GM18498 (cell line): ENCODE measurements around the gene BCL2L14.

Source experiments
- ATAC-seq: cut with Tn5 transposase; IDR thresholded peaks from one replicate; pipeline ENCODE4 v1.9.1; 2021; ENCODE audit warnings: mild to moderate bottlenecking, moderate library complexity; ENCODE audit not compliant: unreplicated experiment

BCL2L14 gene

GRCh38 chr12:12054993-12055392 is 15.7 kb upstream of the BCL2L14 start:
- ATAC-seq: no peak

GRCh38 chr12:12056951-12057350 is 13.8 kb upstream of the BCL2L14 start:
- no peak for ATAC-seq

GRCh38 chr12:12064596-12064995 is 6.1 kb upstream of the BCL2L14 start:
- ATAC-seq: no peak

DNA sequence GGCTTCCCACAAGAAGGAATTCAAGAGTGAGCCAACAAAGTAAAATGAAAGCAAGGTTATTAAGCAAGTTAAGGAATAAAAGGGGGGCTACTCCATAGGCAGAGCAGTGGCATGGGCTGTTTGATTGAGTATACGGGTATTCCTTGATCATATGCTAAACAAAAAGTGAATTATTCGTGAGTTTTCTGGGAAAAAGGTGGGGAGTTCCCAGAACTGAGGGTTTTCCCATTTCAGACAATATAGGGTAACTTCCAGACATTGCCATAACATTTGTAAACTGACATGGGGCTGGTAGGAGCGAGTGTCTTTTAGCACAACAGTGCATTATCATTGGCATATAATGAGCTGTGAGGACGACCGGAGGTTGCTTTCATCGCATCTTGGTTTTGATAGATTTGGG is 2.0 kb upstream of the BCL2L14 start:
- ATAC-seq: no peak

DNA sequence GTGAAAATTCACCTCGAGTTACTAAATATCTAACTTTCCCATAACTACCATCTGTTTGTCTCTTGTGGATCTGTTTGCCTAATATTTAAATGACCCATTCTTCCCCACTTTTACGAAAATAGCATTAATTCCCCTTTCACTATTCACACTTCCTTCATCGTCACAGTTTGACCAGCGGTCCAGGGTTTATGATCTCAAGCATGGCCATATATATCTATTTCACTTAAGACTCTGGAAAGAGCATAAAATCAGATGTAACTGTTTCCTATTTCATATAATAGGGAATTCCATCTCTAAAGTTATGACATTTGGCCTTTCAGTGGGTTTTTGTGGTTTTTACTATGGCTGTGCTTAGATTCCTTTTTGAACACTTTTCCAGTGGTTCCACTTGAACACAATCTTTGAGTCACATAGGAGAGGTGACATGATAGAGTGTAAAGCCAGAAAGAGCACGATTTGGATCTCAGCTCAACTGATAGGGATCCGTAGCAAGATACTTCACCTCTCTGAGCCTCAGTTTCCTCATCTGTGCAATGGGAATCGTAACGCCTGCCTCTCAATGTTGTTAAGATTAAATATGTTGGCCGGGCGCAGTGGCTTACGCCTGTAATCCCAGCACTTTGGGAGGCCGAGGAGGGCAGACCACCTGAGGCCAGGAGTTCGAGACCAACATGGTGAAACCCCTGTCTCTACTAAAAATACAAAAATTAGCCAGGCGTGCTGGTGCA is 754 bp upstream of the BCL2L14 start:
- ATAC-seq: no peak

DNA sequence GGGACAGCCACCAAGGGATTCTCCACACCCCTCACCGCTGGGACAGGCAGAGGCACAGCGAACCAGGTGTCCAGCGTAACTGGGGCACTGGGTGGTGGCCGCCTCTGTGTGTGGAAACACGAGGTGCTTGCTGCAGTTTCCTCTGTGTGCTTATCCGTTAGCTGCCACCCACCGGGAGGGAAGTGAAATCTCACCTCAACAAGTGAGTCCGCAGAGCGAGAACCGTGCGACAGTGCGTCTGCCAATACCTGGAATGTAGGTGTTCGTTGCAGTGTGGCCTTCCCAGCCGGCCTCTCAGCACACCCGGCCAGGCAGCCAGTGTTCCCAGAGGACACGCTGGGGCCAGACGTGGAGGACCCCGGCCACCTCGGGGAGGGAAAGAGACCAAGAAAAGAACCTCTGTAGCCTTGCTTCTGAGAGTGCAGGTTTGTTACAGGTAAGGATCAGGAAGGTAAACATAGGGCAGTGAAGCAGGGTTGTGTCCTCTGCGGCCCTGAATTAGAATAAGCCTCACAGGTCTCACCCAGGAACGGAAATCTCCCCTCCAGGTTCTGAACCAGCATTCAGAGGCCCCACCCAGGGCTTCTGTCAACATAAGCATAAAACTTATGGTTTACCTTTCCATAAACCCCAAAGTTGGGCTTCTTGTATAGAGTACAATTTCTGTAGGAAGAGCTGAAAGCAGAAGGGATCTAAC is 1.5 kb downstream of the BCL2L14 start:
- ATAC-seq: no peak

GRCh38 chr12:12079291-12079690 is 8.6 kb downstream of the BCL2L14 start:
- ATAC-seq: no peak

GRCh38 chr12:12081836-12082497 is 11.2 kb downstream of the BCL2L14 start:
- ATAC-seq: peak; percentile 65

GRCh38 chr12:12083688-12084087 is 12.9 kb downstream of the BCL2L14 start:
- ATAC-seq: no peak

DNA sequence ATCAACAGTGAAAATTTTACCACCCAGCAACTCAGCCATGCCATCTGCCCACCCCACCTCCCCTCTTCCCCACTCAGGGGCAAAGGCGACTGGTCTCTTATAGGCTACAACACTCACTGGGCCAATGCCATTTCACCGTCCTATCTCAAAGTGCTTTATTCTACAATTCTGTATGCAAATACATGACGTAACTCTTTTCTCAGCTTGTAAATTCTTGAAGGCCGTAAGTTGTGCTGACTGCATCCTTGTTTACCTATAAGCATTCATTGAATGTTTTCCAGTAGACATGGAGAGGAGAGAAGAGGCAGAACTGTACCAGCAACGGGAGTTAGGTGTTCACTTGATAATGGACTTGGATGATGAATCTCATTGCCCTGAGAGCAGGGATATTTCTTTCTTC is 15.6 kb downstream of the BCL2L14 start:
- no peak for ATAC-seq

- ATAC-seq: no peak
These were observed 16.4 kb downstream of the BCL2L14 start for GRCh38 chr12:12086973-12087692.

DNA sequence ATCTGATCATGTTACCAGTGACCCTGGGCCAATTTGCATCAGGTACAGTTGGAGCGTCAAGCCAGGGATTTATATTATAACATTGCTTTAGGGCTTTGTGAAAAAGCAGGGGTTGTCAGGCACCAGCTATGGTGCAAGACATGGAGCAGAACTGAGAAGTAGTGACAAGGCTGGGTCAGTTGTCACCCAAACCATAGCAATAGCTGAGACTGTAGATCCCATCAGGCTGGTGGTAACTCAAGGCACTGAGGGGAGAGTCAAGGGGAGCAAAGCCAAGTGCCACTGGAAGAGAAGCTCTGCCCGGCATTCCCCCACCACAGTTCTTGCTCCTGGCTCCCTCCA is 16.9 kb downstream of the BCL2L14 start:
- ATAC-seq: no peak

- no peak for ATAC-seq
These were observed 17.4 kb downstream of the BCL2L14 start for GRCh38 chr12:12088147-12088546.

DNA sequence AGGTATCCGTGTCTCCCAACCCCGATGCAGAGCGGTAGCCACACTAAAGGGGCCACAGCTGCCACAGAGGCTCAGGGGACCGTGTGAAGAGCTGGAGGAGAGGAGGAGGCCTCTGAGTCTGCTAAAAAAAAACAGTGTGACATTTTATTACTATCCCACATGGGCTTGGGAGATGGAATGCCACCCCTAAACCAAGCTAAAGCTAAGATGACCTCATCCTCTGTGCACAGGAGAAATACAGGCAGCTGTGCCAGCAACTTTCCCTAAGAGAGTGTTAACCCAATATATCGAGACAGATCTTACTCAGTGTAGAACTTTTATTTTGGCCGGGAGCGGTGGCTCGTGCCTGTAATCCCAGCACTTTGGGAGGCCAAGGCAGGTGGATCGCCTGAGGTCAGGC is 18.0 kb downstream of the BCL2L14 start:
- ATAC-seq: no peak

DNA sequence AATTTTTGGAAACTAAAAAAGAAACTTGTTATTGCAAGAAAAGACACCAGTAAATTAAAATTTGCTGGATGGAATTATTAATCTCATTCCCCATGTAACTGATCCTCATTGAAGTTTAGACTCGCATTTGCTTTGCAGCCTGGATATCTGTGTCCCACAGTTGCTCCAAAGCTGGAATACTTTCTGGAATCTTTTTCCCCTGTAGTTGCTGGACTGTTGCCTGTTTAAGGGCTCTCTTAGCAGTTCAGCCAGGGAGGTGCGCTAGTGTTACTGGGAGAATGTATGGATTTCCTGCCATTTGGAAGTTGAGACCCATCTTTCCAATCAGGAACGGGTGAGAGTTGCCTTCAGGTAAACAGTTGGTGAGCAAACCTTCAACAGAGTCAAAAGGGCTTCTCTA is 20.3 kb downstream of the BCL2L14 start:
- ATAC-seq: no peak

DNA sequence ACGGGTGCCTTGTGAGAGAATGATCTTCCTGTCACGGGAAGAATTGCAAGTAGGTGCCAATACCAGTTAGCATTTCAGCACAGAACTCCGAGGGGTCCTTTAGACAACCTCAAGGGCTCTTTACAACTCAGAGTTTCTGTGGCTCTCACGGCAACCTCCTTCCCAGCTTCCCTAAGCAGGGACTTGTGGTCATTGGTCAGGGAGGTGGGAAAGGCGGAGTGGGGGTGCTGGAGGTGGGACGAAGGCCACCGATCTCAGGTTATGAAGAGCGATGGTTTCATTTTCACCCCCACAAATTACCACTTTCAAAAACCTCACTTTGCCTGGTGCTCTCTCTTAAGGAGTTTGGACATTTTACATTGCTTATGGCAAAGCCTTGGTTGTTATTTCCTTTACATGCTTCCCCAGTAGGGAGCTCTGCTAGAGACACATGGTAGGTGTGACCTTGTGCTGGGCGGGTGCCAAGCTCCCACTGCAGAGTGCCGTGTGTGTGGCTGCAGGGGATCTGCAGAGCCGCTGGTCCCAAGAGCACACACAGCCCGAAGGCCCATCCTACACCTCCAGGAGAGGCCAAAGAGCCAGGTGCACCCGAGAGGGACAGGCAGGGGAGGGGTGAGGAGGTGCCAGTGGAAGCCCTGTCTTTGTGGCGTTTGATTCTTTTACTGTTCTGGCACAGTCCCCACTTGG is 21.4 kb downstream of the BCL2L14 start:
- ATAC-seq: no peak

DNA sequence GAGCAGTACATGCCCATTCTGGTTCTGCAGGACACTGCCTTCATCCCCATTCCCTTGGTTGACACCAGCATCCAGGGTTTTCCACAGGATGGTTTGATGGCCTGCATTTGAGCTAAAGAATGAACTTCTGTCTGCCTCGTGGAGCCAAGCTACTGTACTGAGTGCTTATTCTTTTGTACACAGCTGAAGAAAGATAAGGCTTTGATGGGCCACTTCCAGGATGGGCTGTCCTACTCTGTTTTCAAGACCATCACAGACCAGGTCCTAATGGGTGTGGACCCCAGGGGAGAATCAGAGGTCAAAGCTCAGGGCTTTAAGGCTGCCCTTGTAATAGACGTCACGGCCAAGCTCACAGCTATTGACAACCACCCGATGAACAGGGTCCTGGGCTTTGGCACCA is 23.7 kb downstream of the BCL2L14 start:
- ATAC-seq: no peak

DNA sequence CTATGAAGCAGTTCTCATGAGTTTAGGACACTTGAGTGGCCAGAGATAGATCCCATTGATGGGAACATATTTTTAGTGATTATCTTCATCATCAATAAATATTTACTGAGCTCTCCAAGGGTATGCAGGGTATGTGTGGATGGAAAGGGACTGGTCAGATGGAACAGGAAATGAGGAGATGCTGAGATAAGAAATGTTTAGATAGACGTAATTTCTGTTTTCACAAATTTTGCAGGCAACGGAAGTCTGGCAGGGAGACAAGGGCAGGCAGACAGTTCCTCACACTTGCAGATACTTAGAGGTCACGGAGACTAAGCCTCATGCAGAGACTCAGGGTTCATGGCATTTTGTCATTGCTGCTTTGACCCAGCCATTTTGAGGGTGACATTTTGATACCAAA is 24.3 kb downstream of the BCL2L14 start:
- ATAC-seq: no peak

DNA sequence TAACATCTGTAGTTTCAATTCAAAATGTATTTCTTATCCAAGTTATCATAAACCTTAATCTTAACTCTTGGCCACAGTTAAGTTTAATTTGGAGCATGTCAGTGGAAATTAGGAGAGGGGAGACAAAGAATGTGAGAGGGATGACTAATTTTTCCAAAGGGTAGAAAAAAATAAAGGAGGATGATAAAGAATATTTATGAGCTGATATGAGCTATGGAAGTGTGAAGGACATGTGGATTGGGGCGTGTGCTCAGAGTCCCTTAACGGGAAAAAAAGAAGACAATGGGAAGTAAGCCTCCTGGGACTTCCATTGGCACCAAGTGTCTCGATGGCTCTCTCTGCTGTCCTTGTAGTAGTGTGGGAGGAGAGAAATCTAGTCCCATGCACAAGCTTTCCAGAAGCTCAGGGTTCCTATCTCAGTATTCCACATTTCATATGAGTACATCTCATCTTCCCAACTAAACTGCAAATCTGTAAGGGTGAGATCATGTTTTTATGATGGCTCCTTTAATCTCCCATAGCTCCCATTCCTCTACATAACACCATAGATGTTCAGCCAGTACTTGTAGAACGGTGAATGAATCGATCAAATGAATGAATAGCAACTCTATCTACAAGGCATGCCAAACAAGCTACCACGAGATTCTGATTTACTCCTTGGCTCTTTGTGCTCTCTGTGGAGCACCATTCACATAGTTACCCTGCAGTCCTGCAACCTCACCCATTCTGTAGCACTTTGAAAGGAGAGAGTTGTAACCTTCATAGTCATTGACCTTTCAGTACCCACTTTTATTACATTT is 27.4 kb downstream of the BCL2L14 start:
- no peak for ATAC-seq

- ATAC-seq: no peak
These were observed 27.9 kb downstream of the BCL2L14 start for GRCh38 chr12:12098691-12099015.
